Smooth muscle cell (in vitro differentiated cells): ENCODE measurements around the gene CCSER1. TPM values are rescaled to one million over a fixed set of nuclear protein-coding genes. Genes with fewer than 3 reads are reported as not detected.
"Not testable (repeated sequence)": the region's sequence is repeated elsewhere in the genome, so short reads cannot be mapped to it uniquely, and the experiment has no call there.

Experiments used
- DNase-seq: peaks from one replicate; lab custom pipeline; 2025; ENCODE audit not compliant: unreplicated experiment; lab: John Stamatoyannopoulos, UW
- H2AFZ ChIP-seq: fragments of 200-600 bp; sonication (generic); 2 replicates; pipeline ENCODE4 v1.6.0; 2016; ENCODE audit warnings: antibody characterized with exemption, low read depth, mild to moderate bottlenecking
- H3F3A ChIP-seq: fragments of 200-600 bp; sonication (generic); 2 replicates; pipeline ENCODE4 v1.6.0; 2017; ENCODE audit warnings: antibody characterized with exemption, low read depth
- H3K27ac ChIP-seq: fragments of 200-600 bp; sonication (generic); 2 replicates; pipeline ENCODE4 v1.5.1; 2016; ENCODE audit warnings: low read depth, mild to moderate bottlenecking
- H3K27me3 ChIP-seq: fragments of 200-600 bp; sonication (generic); 2 replicates; pipeline ENCODE4 v1.6.1; 2016; ENCODE audit warnings: low read depth, mild to moderate bottlenecking
- H3K36me3 ChIP-seq: fragments of 200-600 bp; sonication (generic); 2 replicates; pipeline ENCODE4 v1.5.1; 2016; ENCODE audit warnings: low read depth
- H3K4me1 ChIP-seq: fragments of 200-600 bp; sonication (generic); 2 replicates; pipeline ENCODE4 v1.5.1; 2016; ENCODE audit warnings: low read depth
- H3K4me2 ChIP-seq: fragments of 200-600 bp; sonication (generic); 2 replicates; pipeline ENCODE4 v1.6.0; 2016; ENCODE audit warnings: mild to moderate bottlenecking
- H3K4me3 ChIP-seq: fragments of 200-600 bp; sonication (generic); 2 replicates; pipeline ENCODE4 v1.5.1; 2016; ENCODE audit warnings: mild to moderate bottlenecking
- H3K79me2 ChIP-seq: fragments of 200-600 bp; sonication (generic); 2 replicates; pipeline ENCODE4 v1.6.0; 2016; ENCODE audit warnings: low read depth, mild to moderate bottlenecking
- H3K9ac ChIP-seq: fragments of 200-600 bp; sonication (generic); 2 replicates; pipeline ENCODE4 v1.6.0; 2016; ENCODE audit warnings: low read depth
- H3K9me3 ChIP-seq: fragments of 200-600 bp; sonication (generic); replicated peaks from 2 replicates; pipeline ENCODE4 v1.5.1; 2016; ENCODE audit warnings: low read depth
- H4K20me1 ChIP-seq: fragments of 200-600 bp; sonication (generic); 2 replicates; pipeline ENCODE4 v1.6.0; 2016; ENCODE audit warnings: low read depth
- CTCF ChIP-seq: fragments of 200-600 bp; sonication (generic); IDR thresholded peaks from 2 replicates; pipeline ENCODE4 v1.5.1; 2017; ENCODE audit warnings: borderline replicate concordance, mild to moderate bottlenecking, antibody characterized with exemption; ENCODE audit not compliant: insufficient read depth, poor library complexity, severe bottlenecking
- WGBS: methylation state at CpG from one replicate; pipeline ENCODE4 v1.1.7; 2016; ENCODE audit warnings: low lambda C conversion rate; 5-methylcytosine and 5-hydroxymethylcytosine counted together
- polyA plus RNA-seq: library from polyadenylated mRNA; unstranded; fragments of >200 nt; fragmentation: Nextera tagmentation; extraction: Ambion mirVana; gene quantifications from 2 replicates; pipeline ENCODE4 v1.2.1, GENCODE V29; 2016
- total RNA-seq: library from RNA; depleted of rRNA; stranded (reverse); fragments of >200 nt; gene quantifications from 2 replicates; pipeline ENCODE4 v1.2.3, GENCODE V29; 2014

CCSER1 gene
- total and polyA plus RNA-seq, 2 experiments from 2014 or later: 0.76 TPM; not detected in 1

GRCh38 chr4:91447168-91447567 lies 1320.0 kb downstream of the CCSER1 start:
- Histone ChIP-seq H4K20me1 (no peaks in the 10 kb centered on the region), H3K4me3 (no peak overlapping the region), H2AFZ (no peak overlapping the region), H3K4me1 (peaks cover 4% of the 10 kb centered on the region), H3K27ac (no peak overlapping the region), H3K79me2 (no peaks in the 10 kb centered on the region), H3K36me3 (no peaks in the 10 kb centered on the region), H3K9me3 (no peaks in the 10 kb centered on the region), H3K27me3 (no peaks in the 10 kb centered on the region), H3K9ac (no peak overlapping the region), H3K4me2 (no peak overlapping the region), H3F3A (no peaks in the 10 kb centered on the region)
- TF ChIP-seq CTCF: no peak
- DNase-seq: no peak
- WGBS: 96% methylated on average over 1 of the region's 1 CpG

- no peak overlapping the region for H3K9ac ChIP-seq
- H3K36me3 ChIP-seq: no peaks in the 10 kb centered on the region
- H3K4me2 ChIP-seq: peak overlapping the region; percentile 40
- peaks cover 4% of the 10 kb centered on the region for H3K4me1 ChIP-seq
- H3F3A ChIP-seq: no peaks in the 10 kb centered on the region
- no peaks in the 10 kb centered on the region for H3K27me3 ChIP-seq
- TF ChIP-seq CTCF: no peak
- H3K79me2 ChIP-seq: no peaks in the 10 kb centered on the region
- 4% methylated on average over 2 of the region's 2 CpGs for WGBS
- H2AFZ ChIP-seq: no peak overlapping the region
- H4K20me1 ChIP-seq: no peaks in the 10 kb centered on the region
- H3K9me3 ChIP-seq: no peaks in the 10 kb centered on the region
- H3K4me3 ChIP-seq: no peak overlapping the region
- H3K27ac ChIP-seq: peak overlapping the region; percentile 59
- no peak for DNase-seq
Observed at GRCh38 chr4:91448668-91449330, 1321.6 kb downstream of the CCSER1 start.

GRCh38 chr4:91454111-91454510 lies 1326.9 kb downstream of the CCSER1 start:
- no peaks in the 10 kb centered on the region for H3K36me3 ChIP-seq
- no peak overlapping the region for H3K4me2 ChIP-seq
- no peak overlapping the region for H3K27ac ChIP-seq
- H3K9me3 ChIP-seq: no peaks in the 10 kb centered on the region
- no peak for TF ChIP-seq CTCF
- no peaks in the 10 kb centered on the region for H3K79me2 ChIP-seq
- H3K9ac ChIP-seq: no peak overlapping the region
- no peaks in the 10 kb centered on the region for H4K20me1 ChIP-seq
- no peaks in the 10 kb centered on the region for H3K27me3 ChIP-seq
- 71% methylated on average over 4 of the region's 4 CpGs for WGBS
- no peaks in the 10 kb centered on the region for H3K4me1 ChIP-seq
- no peak for DNase-seq
- H3K4me3 ChIP-seq: no peak overlapping the region
- no peak overlapping the region for H2AFZ ChIP-seq
- no peaks in the 10 kb centered on the region for H3F3A ChIP-seq

- WGBS: 90% methylated on average over 9 of the region's 9 CpGs
- H3K4me1 ChIP-seq, H2AFZ ChIP-seq, H3K27me3 ChIP-seq, H3K79me2 ChIP-seq, H4K20me1 ChIP-seq, H3K27ac ChIP-seq, H3K4me3 ChIP-seq, H3F3A ChIP-seq, H3K36me3 ChIP-seq, H3K9me3 ChIP-seq, H3K4me2 ChIP-seq, H3K9ac ChIP-seq, DNase-seq: not testable (repeated sequence)
Observed at GRCh38 chr4:91462566-91462965, 1335.4 kb downstream of the CCSER1 start.
